HK-2 (cell line): ENCODE data around the gene LIN54.
A peak's percentile ranks its signal among the peaks of the same experiment; 100 is the strongest.
"Not testable (repeated sequence)": the region's sequence is repeated elsewhere in the genome, so short reads cannot be mapped to it uniquely, and the experiment has no call there.

Source experiments
- DNase-seq: peaks from one replicate; pipeline ENCODE4 v3.0.0-alpha.2; 2018; ENCODE audit not compliant: unreplicated experiment

The LIN54 gene

DNA sequence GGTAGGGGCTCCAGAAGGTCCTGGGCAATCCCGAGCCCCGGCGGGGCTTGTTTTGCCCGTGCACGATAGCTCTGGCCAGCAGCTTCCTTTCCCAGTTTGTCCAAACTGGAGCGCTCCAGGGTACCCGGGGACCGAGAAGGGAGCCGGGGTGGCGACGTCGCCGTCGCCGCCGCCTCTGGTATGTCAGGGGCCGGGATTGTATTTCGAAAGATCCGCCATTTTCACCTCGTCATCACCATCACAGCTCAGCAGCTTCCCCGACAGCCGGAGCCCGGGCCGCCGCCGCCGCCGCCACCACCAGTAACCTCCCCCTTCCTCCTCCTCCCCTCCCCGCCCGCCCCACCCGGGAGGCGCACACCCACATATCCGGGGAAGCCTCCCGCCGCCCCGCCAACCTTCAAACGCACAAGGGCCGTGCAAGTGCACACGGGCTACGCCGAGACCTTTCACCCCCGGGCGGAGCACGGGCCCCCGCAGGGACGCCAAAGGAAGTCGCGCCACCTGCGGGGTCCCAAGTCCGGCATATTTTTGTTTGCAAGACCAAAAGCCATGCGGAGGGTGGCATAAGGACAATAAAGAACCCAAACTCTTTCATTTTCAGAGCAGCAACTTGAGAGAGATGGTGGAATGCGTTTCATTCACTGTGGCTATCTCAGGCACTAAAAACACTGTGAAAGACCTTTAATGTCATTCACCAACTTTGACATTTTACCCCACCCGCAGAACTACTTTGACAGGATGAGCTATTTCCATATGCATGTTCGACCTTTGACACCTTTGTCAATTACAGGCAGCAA is at the start of gene LIN54:
TSS of gene LIN54 (minus strand) at position 302 of the 797 bp plus-strand sequence. CDS start 25,979 bp downstream, outside the sequence.
- peak; percentile 77 for DNase-seq

DNA sequence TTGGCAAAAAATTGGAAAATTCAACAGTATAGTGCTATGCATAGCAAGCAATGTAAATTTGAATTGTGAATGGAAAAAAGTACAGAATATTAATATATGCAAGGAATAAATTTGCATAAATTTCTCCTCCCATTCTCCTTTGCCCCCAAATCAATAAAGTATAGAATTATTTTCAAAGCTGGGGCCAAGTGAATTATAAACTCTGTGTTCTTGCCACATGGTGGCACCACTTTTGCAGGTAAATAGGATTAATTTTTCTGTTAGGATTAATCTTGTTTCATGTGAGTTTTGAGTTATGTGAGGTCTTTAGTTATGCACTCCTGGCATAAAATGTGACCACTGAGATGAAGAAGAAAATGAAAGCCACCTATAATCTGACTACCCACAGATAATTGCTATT is 44.3 kb upstream of the LIN54 start:
- DNase-seq: no peak

DNA sequence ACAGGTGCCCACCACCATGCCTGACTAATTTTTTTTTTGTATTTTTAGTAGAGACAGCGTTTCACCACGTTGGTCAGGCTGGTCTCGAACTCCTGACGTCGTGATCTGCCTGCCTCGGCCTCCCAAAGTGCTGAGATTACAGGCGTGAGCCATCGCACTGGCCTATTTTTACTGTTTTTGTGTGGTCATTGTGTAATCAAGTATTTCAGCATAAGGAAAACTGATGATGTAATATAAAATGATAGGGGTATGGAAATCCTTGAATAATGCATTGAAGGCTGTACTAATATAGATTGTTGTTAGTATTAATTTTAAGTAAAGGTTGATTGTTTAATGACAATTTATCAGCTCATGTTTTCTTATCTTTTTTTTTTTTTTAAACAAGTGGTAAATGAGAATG is 38.2 kb upstream of the LIN54 start:
- not testable (repeated sequence) for DNase-seq

DNA sequence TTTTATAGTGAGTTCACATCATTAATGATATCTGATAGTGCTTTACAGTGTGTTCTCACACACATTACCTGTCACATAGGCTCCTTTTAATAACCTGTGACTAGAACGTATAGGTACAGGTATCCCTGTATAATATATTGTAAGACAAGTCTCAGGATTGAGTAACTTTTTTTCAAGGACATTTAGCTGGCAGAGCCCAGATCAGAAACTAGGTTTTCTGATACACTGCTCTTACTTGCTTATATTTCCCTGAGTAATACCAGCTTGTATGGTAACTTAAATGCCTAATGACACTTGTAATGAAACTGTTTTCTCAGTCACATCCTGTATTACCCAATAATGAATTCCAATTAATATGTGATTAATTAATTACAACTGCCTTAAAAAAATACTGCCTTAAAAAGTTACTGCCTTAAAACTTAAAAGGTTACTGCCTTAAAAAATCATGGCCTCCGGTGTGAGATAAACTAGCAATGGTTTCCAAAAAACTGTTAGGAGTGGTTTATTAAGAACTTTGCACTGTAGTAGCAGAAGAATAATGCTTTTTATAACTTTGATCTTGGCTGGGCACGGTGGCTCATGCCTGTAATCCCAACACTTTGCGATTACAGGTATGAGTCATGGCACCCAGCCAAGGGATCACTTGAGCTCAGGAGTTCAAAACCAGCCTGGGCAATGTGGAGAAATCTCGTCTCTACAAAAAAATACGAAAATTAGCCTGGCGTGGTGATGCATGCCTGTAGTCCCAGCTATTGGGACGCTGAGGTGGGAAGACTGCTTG is 36.3 kb upstream of the LIN54 start:
- DNase-seq: no peak

DNA sequence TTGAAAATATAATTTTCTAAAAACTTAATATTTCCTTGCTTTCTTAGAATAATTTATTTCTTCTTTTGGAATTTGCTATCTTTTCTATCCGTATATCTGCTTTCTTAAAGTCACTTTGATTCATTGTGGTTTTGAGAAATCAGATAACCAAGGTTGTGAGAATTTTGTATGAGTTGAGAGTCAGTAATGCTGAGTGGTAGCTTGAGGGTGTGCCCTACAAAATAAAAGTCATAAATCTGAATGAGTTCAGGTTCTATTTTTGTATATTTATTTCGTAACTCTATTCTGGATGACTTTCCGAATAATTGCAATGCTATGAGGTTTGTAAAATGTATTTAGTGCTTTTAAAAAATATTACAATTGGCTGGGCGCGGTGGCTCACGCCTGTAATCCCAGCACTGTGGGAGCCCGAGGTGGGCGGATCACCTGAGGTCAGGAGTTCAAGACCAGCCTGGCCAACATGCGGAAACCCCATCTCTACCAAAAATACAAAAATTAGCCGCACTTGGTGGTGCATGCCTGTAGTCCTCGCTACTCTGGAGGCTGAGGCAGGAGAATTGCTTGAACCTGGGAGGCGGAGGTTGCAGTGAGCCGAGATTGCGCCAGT is 33.3 kb upstream of the LIN54 start:
- DNase-seq: no peak

DNA sequence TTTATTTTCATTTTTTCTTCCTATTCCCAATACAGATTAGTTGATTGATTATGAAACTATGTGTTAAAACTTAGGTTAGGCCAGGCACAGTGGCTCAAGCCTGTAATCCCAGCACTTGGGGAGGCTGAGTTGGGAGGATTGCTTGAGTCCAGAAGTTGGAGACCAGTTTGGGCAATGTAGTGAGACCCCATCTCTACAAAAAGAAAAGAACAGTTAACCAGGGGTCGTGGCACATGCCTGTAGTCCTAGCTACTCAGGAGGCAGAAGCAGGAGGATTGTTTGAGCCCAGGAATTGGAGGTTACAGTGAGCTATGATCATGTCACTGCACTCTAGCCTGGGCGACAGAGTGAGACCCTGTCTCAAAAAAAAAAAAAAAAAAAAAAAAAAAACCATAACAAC is 32.5 kb upstream of the LIN54 start:
- not testable (repeated sequence) for DNase-seq

DNA sequence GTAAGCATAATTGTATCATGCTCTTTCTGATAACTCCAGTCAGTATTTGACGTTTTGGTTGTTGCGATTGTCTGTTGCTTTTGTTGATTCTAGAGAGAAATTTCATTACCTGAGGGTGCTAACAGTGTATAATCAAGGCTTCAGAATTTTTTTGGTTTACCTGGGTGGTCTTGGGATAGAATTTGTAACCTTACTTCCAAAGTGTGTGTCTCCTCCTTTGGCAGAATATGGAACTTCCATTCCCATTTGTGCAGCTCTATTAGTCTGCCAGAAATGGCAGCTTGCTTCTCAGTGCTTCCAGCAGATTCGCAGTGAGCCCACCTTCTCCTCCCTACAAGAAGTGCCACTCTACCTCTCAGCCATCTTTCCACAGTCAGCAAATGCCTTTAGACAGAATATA is 29.6 kb upstream of the LIN54 start:
- no peak for DNase-seq

DNA sequence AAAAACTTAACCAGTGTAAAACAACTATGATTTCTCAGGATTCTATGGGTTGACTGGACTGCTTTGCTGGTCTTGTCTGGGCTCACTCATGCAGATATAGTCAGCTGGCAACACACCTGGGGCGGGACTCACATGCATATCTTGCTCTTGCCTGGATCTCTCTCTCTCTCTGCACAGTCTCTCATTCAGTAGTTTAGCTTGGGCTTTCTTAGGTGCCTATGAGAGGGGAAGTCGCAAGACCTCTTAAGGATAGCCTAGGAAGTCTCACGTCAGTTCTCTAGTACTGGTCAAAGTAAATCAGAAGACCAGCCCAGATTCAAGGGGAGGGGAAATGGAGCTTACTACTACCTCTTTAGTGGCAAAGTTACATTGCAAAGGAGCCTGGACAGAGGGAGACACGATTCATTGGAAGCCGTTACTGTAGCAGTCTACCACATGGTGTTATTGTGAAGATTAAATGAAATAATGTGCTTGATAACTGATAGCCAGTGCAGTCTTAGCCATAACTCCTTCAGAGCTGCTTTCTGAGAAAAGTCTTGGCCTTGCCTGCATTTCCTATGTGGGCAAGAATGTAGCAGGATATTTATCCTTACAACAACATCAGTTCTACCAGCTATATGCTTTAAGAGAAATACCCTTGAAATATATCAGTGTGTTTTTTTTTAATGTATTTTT is 26.5 kb upstream of the LIN54 start:
- no peak for DNase-seq

DNA sequence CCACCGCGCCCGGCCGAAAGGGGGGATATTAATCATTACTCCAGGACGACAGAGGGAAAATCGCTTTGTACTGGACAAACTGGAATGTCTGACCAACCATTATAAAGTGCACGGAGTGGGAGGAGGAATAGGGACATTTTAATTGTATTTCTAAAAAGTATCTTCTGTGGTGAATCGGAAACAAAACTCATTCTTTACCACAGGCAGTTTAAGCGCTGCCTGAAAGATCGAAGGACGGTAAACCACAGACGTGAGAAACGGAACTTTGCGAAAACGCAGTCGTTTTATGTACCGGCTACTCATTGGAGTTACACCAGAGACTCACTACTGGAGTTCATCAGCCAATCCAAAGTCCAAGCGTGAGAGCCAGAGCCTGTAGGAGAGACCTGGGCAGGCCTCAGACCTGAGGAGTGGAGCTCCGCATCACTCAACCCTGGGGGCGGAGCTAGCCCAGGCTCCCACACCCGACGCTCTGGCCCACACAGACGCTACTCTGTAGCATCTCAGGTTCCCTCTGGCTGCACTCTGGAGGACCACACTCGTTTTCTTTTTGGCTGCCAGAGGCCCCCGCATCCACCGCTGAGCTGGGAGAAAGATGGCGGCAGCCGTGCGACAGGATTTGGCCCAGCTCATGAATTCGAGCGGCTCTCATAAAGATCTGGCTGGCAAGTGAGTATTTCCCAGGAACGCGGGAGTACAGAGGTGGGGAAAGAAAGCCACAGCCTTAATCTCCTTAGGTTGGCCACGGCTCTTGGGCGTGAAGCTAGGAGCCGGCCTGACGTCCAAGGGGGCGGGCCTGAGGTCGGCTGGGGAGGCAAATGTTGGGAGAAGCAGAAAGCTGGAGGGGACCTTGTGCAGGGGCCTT is 24.2 kb upstream of the LIN54 start, which contains the start of gene COPS4:
TSS of gene COPS4 (plus strand) at position 554 of the 865 bp plus-strand sequence. CDS start at position 596, 42 bp downstream.
- peak; percentile 95 for DNase-seq

DNA sequence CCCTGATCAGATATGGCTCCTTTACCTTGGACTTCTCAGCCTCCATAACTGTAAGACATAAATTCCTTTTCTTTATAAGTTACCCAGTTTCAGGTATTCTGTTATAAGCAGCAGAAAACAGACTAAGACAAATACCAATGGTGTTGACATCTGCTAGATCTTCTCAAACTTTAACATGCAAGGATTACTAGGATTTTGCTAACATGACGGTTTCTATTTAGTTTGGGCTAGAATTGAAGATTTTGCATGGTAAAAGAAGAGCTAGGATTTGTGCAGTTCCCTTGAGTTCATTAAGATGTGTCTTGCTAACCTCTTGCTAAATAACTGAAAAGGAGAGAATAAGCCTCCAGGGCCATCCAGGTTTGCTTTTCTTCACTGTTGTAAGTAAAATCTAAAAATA is 19.1 kb upstream of the LIN54 start:
- DNase-seq: no peak

DNA sequence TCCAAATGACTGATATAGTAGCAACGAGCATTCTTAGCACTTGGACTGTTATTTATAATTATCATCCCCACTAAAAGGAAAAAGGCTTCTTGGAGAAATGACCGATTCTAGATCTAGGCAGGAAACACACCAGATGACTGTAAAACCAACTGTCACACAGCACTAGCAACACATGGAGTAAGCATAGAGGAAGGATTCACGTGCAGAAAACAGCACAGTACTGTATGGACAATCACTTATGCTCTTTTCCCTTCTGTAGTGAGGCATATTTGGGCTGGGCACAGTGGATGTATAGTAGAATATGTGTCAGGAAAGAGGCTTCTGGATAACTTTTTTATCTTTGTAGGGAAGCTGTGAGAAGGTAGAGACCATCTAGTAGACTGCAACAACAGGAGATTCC is 18.4 kb upstream of the LIN54 start:
- DNase-seq: no peak

DNA sequence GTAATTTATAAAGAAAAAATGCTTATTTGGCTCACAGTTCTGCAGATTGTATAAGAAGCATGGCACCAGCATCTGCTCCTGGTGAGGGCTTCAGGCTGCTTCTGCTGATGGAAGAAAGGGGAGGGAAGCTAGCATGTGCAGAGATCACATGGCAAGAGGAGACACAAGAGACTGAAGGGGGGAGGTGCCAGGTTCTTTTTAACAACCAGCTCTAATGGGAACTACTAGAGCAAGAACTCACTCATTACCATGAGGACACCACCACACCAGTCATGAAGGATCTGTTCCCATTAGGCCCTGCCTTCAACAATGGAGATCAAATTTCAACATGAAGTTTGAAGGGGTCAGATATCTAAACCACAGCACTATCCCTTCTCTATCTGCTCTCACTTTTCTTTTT is 14.9 kb upstream of the LIN54 start:
- no peak for DNase-seq

DNA sequence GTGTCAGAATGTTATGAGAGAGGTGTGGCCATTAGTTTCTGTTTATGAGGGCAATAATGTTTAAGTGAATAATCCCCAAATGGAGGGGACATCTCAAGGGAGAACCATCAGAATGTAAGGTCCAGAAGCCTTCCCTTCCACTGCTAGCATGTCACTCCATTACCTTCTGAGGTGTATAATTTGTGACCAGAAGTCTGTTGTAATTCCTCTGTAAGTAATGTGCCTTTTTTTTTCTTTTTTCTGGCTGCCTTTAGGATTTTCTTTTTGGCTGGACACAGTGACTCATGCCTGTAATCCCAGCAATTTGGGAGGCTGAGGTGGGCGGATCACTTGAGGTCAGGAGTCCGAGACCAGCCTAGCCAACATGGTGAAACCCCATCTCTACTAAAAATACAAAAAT is 13.6 kb upstream of the LIN54 start:
- no peak for DNase-seq

DNA sequence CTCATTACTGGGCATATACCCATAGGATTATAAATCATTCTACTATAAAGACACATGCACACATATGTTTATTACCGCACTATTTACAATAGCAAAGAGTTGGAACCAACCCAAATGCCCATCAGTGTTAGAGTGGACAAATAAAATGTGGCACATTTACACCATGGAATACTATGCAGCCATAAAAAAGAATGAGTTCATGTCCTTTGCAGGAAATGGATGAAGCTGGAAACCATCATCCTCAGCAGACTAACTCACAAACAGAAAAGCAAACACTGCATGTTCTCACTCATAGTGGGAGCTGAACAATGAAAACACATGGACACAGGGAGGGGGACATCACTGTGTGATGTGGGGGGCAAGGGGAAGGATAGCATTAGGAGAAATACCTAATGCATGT is 13.0 kb upstream of the LIN54 start:
- DNase-seq: not testable (repeated sequence)

DNA sequence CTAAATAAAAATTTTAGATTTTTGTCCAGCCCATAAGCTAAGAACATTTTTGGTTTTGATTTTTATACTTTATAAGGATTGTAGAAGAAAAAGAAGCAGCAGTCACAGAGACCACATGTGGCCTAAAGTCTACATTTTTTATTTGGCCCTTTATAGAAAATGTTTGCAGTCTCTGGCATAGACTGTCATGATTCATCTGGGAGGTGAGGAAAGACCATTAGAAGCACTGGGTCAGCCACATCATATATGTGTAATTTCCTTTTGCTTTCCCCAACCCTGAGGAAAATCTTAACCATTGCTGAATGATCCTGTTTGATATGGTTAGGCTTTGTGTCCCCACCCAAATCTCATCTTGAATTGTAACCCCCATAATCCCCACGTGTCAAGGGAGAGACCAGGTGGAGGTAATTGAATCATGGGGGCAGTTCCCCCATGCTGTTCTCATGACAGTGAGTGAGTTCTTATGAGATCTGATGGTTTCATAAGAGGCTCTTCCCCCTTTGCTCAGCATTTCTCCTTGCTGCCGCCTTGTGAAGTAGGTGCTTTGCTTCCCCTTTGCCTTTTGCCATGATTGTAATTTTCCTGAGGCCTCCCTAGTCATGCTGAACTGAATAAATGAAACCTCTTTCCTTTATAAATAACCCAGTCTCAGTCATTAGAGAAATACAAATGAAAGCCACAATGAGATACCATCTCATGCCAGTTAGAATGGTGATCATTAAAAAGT is 12.3 kb upstream of the LIN54 start:
- no peak for DNase-seq

DNA sequence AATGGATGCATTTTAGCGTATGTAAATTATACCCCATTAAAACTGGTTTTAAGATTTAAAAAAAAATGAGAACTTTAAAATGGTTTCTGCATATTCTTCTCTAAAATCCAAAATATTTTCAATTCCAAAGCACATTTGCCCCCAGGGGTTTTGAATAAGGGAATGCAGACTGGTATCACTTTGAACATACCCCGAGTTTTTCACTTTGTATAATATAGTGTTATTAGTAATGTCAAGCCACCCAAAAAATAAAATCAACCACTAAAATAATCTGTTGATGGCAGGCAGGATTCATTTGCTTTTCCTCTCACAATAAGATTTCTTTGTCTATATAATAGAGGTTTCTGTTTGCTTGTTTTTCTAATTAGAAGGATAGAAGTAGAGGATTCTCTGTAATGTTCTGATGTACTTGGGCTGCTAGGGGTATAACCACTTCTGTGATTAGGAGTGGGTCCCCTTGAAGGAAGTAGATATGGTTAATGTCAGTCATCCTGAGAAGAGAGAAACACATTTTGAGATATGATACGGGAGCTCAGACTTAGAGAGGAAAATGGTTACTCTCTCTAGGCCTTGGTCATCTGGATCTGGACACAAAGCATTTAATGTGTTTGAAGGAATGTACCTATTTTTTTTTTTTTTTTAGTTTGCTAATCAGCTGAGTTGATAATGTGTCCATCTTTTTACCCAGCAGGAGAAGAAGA is 9.3 kb upstream of the LIN54 start:
- no peak for DNase-seq

DNA sequence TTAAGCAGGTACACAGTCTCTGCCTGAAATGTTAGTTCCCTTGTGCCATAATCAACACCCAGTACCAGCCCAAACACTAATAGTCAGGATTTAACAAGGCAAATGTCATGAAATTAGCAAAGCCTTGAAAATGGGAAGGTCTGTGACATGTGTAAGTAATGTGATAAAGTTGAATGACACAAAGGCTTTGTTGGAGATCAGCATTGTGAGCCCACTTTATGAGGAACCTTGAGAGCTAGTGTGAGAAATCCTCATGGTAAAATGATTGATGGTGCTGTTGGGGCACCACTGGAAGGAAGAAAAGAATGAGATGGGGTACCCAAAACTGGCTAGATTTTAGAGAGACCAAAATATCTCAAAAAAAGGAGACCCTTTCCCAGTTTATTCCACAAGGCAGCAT is 3.3 kb upstream of the LIN54 start:
- DNase-seq: no peak

DNA sequence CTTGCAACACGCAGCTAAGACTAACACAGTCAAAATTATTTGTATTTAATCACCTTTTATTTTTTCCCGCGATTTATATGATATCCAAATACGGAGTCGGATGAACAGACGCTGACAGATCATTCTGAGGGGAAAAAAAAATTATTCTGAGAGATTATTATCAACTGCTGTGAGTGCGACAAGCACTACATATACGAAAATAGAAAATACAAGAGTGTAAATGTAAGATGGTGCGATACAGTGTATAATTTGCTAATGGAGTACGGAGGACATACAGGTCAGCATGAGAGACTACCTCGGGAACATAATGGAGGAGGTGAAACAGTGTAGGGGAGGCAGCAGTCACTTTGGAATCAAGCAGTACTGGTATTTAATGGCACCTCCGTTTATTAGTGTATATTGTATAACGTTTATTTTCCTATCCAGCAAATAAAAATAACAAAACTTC is 2.8 kb upstream of the LIN54 start:
- no peak for DNase-seq

DNA sequence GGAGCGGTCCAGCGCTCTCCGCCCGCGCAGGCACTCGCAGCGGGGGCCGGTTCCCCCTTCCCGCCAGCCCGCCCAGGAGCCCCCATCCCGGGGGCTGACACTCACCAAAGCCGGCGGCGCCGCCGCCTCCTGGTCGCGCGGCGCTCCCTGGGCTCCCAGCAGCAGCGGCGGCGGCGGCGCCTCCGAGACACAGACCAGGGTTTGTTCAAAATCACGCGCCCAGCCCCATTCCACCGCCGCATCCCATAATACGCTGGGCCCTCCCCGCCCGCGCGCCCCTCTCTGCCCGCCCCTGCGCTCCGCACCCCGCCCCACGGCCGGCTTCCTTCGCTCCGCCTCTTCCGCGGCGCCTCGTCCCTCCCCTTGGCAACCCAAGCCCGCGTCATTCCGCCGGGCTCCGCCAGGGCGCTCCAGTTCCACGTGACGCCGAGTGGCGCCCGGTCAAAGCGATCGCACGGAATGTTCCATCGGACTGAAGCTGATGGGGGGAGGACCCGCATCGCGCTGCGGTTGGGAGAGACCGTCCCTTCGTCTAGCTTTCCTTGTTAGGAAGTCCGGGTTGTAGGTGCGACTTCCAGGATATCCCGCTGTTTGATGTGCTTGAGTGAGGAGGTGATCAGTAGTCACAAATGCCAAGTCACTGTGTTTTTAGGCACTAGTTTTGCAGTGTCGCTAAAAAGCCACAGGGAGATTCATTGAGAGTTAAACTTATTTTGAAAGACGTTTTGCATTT is 2.2 kb upstream of the LIN54 start:
- DNase-seq: peak; percentile 99
